GM21423 (cell line): ENCODE data around the gene EIF4G2.

ENCODE experiments used
- ATAC-seq: cut with Tn5 transposase; IDR thresholded peaks from one replicate; pipeline ENCODE4 v1.9.1; 2021; ENCODE audit warnings: mild to moderate bottlenecking, moderate library complexity; ENCODE audit not compliant: unreplicated experiment

The EIF4G2 gene

GRCh38 chr11:10809373-10810160, 841 bp upstream of the EIF4G2 start:
- peak; percentile 16 for ATAC-seq

GRCh38 chr11:10808235-10808552, 532 bp downstream of the EIF4G2 start:
- ATAC-seq, result no peak

GRCh38 chr11:10807493-10808234, 1.1 kb downstream of the EIF4G2 start:
- peak; percentile 6 for ATAC-seq

- no peak for ATAC-seq
These were observed 2.5 kb downstream of the EIF4G2 start for GRCh38 chr11:10806206-10806605.

GRCh38 chr11:10805741-10806140, 3.0 kb downstream of the EIF4G2 start:
- ATAC-seq, result no peak

- no peak for ATAC-seq
These were observed 5.0 kb downstream of the EIF4G2 start for GRCh38 chr11:10803676-10804075.

- no peak for ATAC-seq
These were observed 8.4 kb downstream of the EIF4G2 start for GRCh38 chr11:10800292-10800691.

GRCh38 chr11:10798330-10798928, 10.3 kb downstream of the EIF4G2 start:
- no peak for ATAC-seq

GRCh38 chr11:10797531-10797930, 11.2 kb downstream of the EIF4G2 start:
- no peak for ATAC-seq

- ATAC-seq, result no peak
These were observed 11.7 kb downstream of the EIF4G2 start for GRCh38 chr11:10797001-10797400.

GRCh38 chr11:10796191-10796590, 12.5 kb downstream of the EIF4G2 start:
- ATAC-seq, result no peak

- ATAC-seq, result no peak
These were observed 15.1 kb downstream of the EIF4G2 start for GRCh38 chr11:10793470-10794255.

- ATAC-seq, result peak; percentile 87
These were observed 16.2 kb downstream of the EIF4G2 start for GRCh38 chr11:10792385-10793068.

- no peak for ATAC-seq
These were observed 22.3 kb downstream of the EIF4G2 start for GRCh38 chr11:10786451-10786850.

- no peak for ATAC-seq
These were observed 23.6 kb downstream of the EIF4G2 start for GRCh38 chr11:10785146-10785474.

- no peak for ATAC-seq
These were observed 24.2 kb downstream of the EIF4G2 start for GRCh38 chr11:10784232-10785145.

- ATAC-seq, result no peak
These were observed 28.7 kb downstream of the EIF4G2 start for GRCh38 chr11:10780040-10780439.

- ATAC-seq, result no peak
These were observed 29.6 kb downstream of the EIF4G2 start for GRCh38 chr11:10779086-10779485.

- ATAC-seq, result no peak
These were observed 30.3 kb downstream of the EIF4G2 start for GRCh38 chr11:10778217-10778970.
